Testis (tissue), 2 donors: Measurements from ENCODE around the gene DIS3L2.

ENCODE experiments used
- POLR2A ChIP-seq: fragments of 450-650 bp; IDR thresholded peaks from one replicate; pipeline ENCODE4 v1.6.1; 2017; ENCODE audit warnings: antibody characterized with exemption, mild to moderate bottlenecking, moderate library complexity
- TF ChIP-seq, protein P1 (sequence below), 3 experiments: fragments of 450-650 bp in 2 of 3; fragments of 200-600 bp in 1 of 3; sonication (generic) in 1 of 3; IDR thresholded peaks; one replicate each; pipeline ENCODE4 v1.5.1; 2016 to 2019; ENCODE audit warnings: antibody characterized with exemption in 3 of 3, mild to moderate bottlenecking in 2 of 3, moderate library complexity in 1 of 3

DNA sequence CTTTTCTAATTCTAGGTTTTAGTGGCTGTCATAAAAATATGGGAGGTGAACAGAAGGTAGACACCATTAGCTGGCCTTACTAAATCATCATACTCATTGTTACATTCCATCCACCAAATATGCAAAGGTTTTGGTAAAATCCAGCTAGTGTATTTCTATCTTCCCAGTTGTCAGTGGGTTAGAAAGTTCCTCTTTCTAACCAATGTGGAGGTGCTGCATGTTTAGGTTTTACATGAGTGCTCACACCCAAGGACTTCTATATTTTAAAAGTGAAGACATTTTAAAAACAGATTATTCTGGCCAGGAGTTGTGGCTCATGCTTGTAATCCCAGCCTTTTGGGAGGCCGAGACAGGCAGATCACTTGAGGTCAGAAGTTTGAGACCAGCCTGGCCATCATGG is 423.0 kb downstream of the DIS3L2 start:
- TF ChIP-seq POLR2A, result no peak
- TF ChIP-seq, protein P1, sequence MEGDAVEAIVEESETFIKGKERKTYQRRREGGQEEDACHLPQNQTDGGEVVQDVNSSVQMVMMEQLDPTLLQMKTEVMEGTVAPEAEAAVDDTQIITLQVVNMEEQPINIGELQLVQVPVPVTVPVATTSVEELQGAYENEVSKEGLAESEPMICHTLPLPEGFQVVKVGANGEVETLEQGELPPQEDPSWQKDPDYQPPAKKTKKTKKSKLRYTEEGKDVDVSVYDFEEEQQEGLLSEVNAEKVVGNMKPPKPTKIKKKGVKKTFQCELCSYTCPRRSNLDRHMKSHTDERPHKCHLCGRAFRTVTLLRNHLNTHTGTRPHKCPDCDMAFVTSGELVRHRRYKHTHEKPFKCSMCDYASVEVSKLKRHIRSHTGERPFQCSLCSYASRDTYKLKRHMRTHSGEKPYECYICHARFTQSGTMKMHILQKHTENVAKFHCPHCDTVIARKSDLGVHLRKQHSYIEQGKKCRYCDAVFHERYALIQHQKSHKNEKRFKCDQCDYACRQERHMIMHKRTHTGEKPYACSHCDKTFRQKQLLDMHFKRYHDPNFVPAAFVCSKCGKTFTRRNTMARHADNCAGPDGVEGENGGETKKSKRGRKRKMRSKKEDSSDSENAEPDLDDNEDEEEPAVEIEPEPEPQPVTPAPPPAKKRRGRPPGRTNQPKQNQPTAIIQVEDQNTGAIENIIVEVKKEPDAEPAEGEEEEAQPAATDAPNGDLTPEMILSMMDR (IDR thresholded peaks at IDR 0.05), result no peak
